Fibroblast of villous mesenchyme (primary cell): Measurements from ENCODE around the gene PLCXD3. TPM values are rescaled to one million over a fixed set of nuclear protein-coding genes. Genes with fewer than 3 reads are reported as not detected.
"Not testable (repeated sequence)": the region's sequence is repeated elsewhere in the genome, so short reads cannot be mapped to it uniquely, and the experiment has no call there.

Experiments used
- DNase-seq: peaks from one replicate; pipeline ENCODE4 v3.0.0-alpha.2; 2010; ENCODE audit warnings: low read depth
- H3K4me3 ChIP-seq: 2 replicates; pipeline ENCODE4 v1.5.1; 2011; ENCODE audit warnings: low read depth, mild to moderate bottlenecking, low read length
- total RNA-seq: library from RNA; depleted of rRNA; stranded (reverse); fragments of >200 nt; gene quantifications from 2 replicates; pipeline ENCODE4 v1.2.3, GENCODE V29; 2012
- TF ChIP-seq, protein P1 (sequence below): IDR thresholded peaks from 2 replicates; pipeline ENCODE4 v1.5.1; 2012; ENCODE audit warnings: low read depth, mild to moderate bottlenecking, low read length; ENCODE audit not compliant: insufficient read depth

Gene PLCXD3
- total RNA-seq, 1 donor: 0.43 TPM

DNA sequence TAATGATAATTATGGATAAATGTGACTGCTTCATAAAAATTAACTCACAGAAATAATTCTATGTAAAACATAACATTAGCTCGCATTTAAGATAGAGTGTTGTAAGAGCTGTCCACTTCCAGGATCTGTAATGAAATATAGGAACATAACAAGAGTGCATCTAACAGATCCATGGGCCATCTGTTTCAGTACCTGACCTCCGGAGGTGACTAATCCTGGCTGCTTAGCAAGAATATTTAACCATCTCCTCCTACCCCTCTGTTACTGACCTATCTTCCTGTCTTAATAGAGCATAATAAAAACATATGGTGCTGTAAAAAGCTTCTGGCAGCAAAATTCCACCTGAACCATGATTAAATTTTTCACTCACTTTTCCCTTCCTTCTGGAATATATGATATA lies 7.1 kb downstream of the PLCXD3 start:
- TF ChIP-seq, protein P1, sequence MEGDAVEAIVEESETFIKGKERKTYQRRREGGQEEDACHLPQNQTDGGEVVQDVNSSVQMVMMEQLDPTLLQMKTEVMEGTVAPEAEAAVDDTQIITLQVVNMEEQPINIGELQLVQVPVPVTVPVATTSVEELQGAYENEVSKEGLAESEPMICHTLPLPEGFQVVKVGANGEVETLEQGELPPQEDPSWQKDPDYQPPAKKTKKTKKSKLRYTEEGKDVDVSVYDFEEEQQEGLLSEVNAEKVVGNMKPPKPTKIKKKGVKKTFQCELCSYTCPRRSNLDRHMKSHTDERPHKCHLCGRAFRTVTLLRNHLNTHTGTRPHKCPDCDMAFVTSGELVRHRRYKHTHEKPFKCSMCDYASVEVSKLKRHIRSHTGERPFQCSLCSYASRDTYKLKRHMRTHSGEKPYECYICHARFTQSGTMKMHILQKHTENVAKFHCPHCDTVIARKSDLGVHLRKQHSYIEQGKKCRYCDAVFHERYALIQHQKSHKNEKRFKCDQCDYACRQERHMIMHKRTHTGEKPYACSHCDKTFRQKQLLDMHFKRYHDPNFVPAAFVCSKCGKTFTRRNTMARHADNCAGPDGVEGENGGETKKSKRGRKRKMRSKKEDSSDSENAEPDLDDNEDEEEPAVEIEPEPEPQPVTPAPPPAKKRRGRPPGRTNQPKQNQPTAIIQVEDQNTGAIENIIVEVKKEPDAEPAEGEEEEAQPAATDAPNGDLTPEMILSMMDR: no peak
- no peak overlapping the region for H3K4me3 ChIP-seq
- DNase-seq: no peak

DNA sequence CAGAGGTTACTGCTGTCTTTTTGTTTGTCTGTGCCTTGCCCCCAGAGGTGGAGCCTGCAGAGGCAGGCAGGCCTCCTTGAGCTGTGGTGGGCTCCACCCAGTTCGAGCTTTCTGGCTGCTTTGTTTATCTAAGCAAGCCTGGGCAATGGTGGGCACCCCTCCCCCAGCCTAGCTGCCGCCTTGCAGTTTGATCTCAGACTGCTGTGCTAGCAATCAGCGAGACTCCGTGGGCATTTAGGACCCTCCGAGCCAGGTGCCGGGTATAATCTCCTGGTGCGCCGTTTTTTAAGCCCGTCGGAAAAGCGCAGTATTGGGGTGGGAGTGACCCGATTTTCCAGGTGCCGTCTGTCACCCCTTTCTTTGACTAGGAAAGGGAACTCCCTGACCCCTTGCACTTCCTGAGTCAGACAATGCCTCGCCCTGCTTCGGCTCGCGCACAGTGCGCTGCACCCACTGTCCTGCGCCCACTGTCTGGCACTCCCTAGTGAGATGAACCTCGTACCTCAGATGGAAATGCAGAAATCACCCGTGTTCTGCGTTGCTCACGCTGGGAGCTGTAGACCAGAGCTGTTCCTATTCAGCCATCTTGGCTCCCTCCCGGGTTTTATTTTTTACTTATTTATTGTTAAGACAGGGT lies 16.8 kb downstream of the PLCXD3 start:
- not testable (repeated sequence) for DNase-seq, H3K4me3 ChIP-seq

DNA sequence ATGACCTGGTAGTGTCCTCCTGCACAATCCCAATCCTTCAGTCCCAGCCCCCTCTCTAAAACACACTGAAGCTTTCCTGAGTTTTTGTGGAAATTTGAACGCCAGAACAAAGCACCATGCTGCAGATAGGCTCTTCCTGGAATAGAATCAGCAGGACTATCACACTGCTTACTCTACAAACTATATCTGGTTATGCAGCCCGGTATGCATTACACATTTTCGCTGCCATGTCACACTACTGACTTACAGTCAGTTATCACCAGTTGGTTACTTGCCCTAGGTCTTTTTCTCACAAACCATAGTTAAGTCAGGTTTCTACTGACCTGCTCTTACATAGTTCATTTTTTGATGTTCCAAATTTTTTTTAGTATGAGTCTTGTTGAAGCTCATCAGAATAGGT lies 24.9 kb downstream of the PLCXD3 start:
- DNase-seq: no peak
- H3K4me3 ChIP-seq: no peak overlapping the region
- TF ChIP-seq, protein P1: no peak

DNA sequence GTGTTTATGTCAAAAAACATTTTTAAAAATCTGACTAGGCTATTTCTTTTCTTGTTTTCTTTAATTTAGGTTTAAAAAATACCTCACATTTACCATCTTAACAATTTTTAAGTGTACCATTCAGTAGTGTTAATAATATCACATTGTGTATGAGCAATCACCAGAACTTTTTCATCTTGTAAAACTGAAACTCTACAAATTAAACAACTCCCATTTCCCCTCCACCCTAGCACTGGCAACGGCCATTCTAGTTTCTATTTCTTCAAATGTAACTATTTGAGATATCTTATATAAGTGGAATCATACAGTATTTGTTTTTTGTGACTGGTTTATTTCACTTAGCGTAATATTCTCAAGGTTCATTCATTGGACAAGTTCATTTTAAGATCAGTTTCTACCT lies 27.7 kb downstream of the PLCXD3 start:
- TF ChIP-seq, protein P1: no peak
- no peak for DNase-seq
- H3K4me3 ChIP-seq: no peak overlapping the region

DNA sequence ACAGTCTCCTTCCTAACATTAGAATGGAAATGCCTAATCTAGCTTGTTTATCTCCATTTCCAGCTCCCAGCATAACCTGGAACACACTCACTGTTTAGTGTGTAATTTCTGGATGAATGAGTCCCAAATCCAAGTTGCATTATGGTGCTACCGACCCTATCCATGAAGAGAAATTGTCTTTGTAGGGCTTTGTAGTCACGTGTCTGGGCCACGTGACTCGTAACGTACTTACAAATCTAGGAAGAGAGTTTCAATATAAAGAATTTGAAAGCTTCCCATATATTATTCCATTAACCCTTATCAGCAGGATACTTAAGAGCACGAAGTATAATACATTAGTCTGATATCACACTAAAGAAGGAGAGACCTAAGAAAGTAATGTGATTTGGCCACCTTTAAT lies 28.2 kb downstream of the PLCXD3 start:
- H3K4me3 ChIP-seq: no peak overlapping the region
- DNase-seq: no peak
- TF ChIP-seq, protein P1: no peak

DNA sequence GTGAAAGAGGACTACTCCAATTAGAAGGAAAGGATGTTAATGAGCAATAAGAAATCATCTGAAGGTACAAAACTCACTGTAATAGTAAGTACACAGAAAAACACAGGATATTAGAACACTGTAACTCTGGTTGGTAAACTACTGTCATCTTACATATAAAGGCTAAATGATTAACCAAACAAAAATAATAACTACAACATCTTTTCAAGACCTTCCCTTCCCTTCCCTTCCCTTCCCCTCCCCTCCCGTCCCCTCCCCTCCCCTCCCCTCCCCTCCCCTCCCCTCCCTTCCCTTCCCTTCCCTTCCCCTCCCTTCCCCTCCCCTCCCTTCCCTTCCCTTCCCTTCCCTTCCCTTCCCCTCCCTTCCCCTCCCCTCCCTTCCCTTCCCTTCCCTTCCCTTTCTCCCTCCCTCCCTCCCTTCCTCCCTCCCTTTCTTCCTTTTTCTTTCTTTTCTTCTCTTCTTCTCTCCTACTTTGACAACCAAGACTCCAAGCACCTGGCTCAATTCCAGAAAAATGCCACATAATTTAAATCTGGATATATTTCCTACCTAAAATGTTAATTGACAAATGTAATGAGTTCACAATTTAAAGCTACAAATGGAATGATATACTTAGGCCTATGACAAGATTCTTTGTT lies 38.7 kb downstream of the PLCXD3 start:
- DNase-seq, H3K4me3 ChIP-seq: not testable (repeated sequence)

DNA sequence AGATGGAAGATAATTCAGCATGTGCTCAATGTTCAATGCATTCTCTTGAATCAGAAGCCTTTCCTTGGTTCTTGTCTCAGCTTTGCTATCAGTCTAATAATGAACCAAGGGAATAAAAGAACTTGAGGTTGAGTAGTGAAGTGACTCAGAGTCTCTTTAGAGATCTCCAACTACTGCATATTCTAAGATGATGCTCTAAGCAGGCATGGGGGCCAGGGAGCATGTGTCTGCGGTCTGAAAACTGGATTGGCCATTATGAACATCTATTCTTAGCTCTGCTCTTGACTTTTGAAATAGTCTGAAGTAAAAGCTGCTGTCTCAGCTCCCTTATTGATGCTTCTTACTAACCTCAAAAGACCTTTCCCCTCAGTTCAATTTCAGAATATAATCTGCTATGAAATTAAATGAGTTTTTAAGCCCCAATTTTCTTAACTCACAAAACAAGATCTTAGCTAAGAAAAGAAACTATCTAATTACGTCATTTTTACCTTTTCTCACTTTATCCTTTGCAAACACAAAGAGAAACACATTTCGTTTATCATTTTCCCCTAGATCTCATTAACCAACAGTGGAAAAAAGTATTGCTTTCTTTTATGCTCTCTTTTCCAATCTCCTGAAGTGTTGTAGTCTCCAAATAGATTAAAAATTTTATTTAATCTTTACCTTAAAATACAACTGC lies 44.8 kb downstream of the PLCXD3 start:
- no peak overlapping the region for H3K4me3 ChIP-seq
- TF ChIP-seq, protein P1: no peak
- no peak for DNase-seq
